MCF 10A (cell line): ENCODE measurements around the gene ATP8B4. TPM values are rescaled to one million over a fixed set of nuclear protein-coding genes. Genes with fewer than 3 reads are reported as not detected.
"Not testable (repeated sequence)": the region's sequence is repeated elsewhere in the genome, so short reads cannot be mapped to it uniquely, and the experiment has no call there.

ENCODE experiments used
- BruUV-seq: library from RNA; stranded (reverse); fragments of 400-500 nt; replicated peaks from 2 replicates; lab custom pipeline; 2021; lab: Mats Ljungman, UMichigan
- CTCF ChIA-PET: fragments of 300-600 bp; sonication (Branson Sonifier 250); formaldehyde crosslinking; extraction: SDS; loops from one replicate; lab custom pipeline; 2021; ENCODE audit warnings: antibody characterized with exemption, inconsistent platforms; lab: Yijun Ruan, JAX
- POLR2A ChIA-PET: fragments of 300-600, 350-650 bp; sonication (Branson Sonifier 250); formaldehyde crosslinking; extraction: SDS; loops from one replicate; lab custom pipeline; 2020; ENCODE audit warnings: antibody characterized with exemption, inconsistent platforms; lab: Yijun Ruan, JAX
- DNase-seq: peaks from one replicate; pipeline ENCODE4 v3.0.0-alpha.2; 2018; ENCODE audit not compliant: unreplicated experiment
- H3K27ac Mint-ChIP-seq: one replicate; pipeline ENCODE4 v1.8.0; 2022; ENCODE audit warnings: mild to moderate bottlenecking, low read depth, mixed read lengths; ENCODE audit not compliant: unreplicated experiment
- H3K27me3 Mint-ChIP-seq: one replicate; pipeline ENCODE4 v1.8.0; 2022; ENCODE audit warnings: mixed read lengths; ENCODE audit not compliant: insufficient read depth, unreplicated experiment
- H3K36me3 Mint-ChIP-seq: one replicate; pipeline ENCODE4 v1.8.0; 2022; ENCODE audit warnings: mild to moderate bottlenecking, moderate library complexity, mixed read lengths; ENCODE audit not compliant: insufficient read depth, unreplicated experiment
- H3K4me1 Mint-ChIP-seq: one replicate; pipeline ENCODE4 v1.8.0; 2022; ENCODE audit warnings: mixed read lengths; ENCODE audit not compliant: insufficient read depth, unreplicated experiment
- H3K4me3 Mint-ChIP-seq: one replicate; pipeline ENCODE4 v1.8.0; 2022; ENCODE audit warnings: mild to moderate bottlenecking, moderate library complexity, mixed read lengths; ENCODE audit not compliant: unreplicated experiment
- H3K9me3 Mint-ChIP-seq: one replicate; pipeline ENCODE4 v1.8.0; 2022; ENCODE audit warnings: mixed read lengths; ENCODE audit not compliant: unreplicated experiment
- CTCF ChIP-seq: fragments of 200-600 bp; IDR thresholded peaks from one replicate; pipeline ENCODE4 v1.8.0; 2022; ENCODE audit warnings: antibody characterized with exemption, mild to moderate bottlenecking; ENCODE audit not compliant: unreplicated experiment
- intact Hi-C: fragments of 100-400 bp; cut with micrococcal nuclease; formaldehyde crosslinking; loops from 2 replicates; pipeline ENCODE4 v1.14.1; 2022
- total RNA-seq: library from RNA; stranded (reverse); gene quantifications from 2 replicates; pipeline ENCODE4 v1.2.3, GENCODE V29; 2022

ATP8B4 gene
- total RNA-seq, 1 experiment from 2014 or later, result not detected

GRCh38 chr15:50106457-50106856 lies 12.6 kb downstream of the ATP8B4 start:
- H3K27me3 Mint-ChIP-seq, result no peaks in the 10 kb centered on the region
- no peak overlapping the region for H3K27ac Mint-ChIP-seq
- H3K9me3 Mint-ChIP-seq, result no peaks in the 10 kb centered on the region
- POLR2A ChIA-PET, result no interaction called here
- DNase-seq, result no peak
- no peak for TF ChIP-seq CTCF
- no peak overlapping the region for H3K4me3 Mint-ChIP-seq
- H3K36me3 Mint-ChIP-seq, result no peaks in the 10 kb centered on the region
- CTCF ChIA-PET, result no interaction called here
- no TSS peak for BruUV-seq
- intact Hi-C loops, result no loop called here
- peaks cover 18% of the 10 kb centered on the region for H3K4me1 Mint-ChIP-seq

- Mint-ChIP-seq H3K9me3 (no peaks in the 10 kb centered on the region), H3K4me1 (no peaks in the 10 kb centered on the region), H3K4me3 (no peak overlapping the region), H3K36me3 (no peaks in the 10 kb centered on the region), H3K27ac (no peak overlapping the region), H3K27me3 (no peaks in the 10 kb centered on the region)
- no peak for TF ChIP-seq CTCF
- POLR2A ChIA-PET, result interaction anchor here (0.5 kb wide), 1 partner anchor 1018 kb away, joined by 4 read pairs; no protein-coding TSS in a partner anchor
- intact Hi-C loops, result no loop called here
- no peak for DNase-seq
- no TSS peak for BruUV-seq
- CTCF ChIA-PET, result no interaction called here
Measured at GRCh38 chr15:50100486-50100885, 18.5 kb downstream of the ATP8B4 start.

GRCh38 chr15:50098545-50098944 lies 20.5 kb downstream of the ATP8B4 start:
- no TSS peak for BruUV-seq
- TF ChIP-seq CTCF, result no peak
- intact Hi-C loops, result no loop called here
- H3K27ac Mint-ChIP-seq, result no peak overlapping the region
- H3K4me3 Mint-ChIP-seq, result no peak overlapping the region
- CTCF ChIA-PET, result interaction anchor here (0.7 kb wide), 1 partner anchor 693 kb away, joined by 3 read pairs; no protein-coding TSS in a partner anchor
- POLR2A ChIA-PET, result no interaction called here
- H3K36me3 Mint-ChIP-seq, result no peaks in the 10 kb centered on the region
- H3K27me3 Mint-ChIP-seq, result no peaks in the 10 kb centered on the region
- no peaks in the 10 kb centered on the region for H3K4me1 Mint-ChIP-seq
- no peaks in the 10 kb centered on the region for H3K9me3 Mint-ChIP-seq
- no peak for DNase-seq

- no TSS peak for BruUV-seq
- no peaks in the 10 kb centered on the region for H3K27me3 Mint-ChIP-seq
- CTCF ChIA-PET, result no interaction called here
- H3K4me3 Mint-ChIP-seq, result no peak overlapping the region
- no peaks in the 10 kb centered on the region for H3K36me3 Mint-ChIP-seq
- POLR2A ChIA-PET, result no interaction called here
- no peak for DNase-seq
- TF ChIP-seq CTCF, result no peak
- intact Hi-C loops, result no loop called here
- H3K27ac Mint-ChIP-seq, result no peak overlapping the region
- H3K4me1 Mint-ChIP-seq, result no peaks in the 10 kb centered on the region
- H3K9me3 Mint-ChIP-seq, result no peaks in the 10 kb centered on the region
Measured at GRCh38 chr15:50095938-50096821, 22.9 kb downstream of the ATP8B4 start.

GRCh38 chr15:50089386-50089785 lies 29.6 kb downstream of the ATP8B4 start:
- CTCF ChIA-PET, result interaction anchor here (0.6 kb wide), 1 partner anchor 244 kb away, joined by 4 read pairs; no protein-coding TSS in a partner anchor
- H3K4me1 Mint-ChIP-seq, H3K9me3 Mint-ChIP-seq, H3K36me3 Mint-ChIP-seq, POLR2A ChIA-PET, BruUV-seq, H3K27me3 Mint-ChIP-seq, H3K4me3 Mint-ChIP-seq, DNase-seq, intact Hi-C loops, H3K27ac Mint-ChIP-seq: not testable (repeated sequence)
